GM21786 (cell line): ENCODE data around the gene DYRK1A.
"Not testable (repeated sequence)": the region's sequence is repeated elsewhere in the genome, so short reads cannot be mapped to it uniquely, and the experiment has no call there.

Source experiments
- ATAC-seq: cut with Tn5 transposase; IDR thresholded peaks from one replicate; pipeline ENCODE4 v1.9.1; 2021; ENCODE audit not compliant: unreplicated experiment

Gene DYRK1A

DNA sequence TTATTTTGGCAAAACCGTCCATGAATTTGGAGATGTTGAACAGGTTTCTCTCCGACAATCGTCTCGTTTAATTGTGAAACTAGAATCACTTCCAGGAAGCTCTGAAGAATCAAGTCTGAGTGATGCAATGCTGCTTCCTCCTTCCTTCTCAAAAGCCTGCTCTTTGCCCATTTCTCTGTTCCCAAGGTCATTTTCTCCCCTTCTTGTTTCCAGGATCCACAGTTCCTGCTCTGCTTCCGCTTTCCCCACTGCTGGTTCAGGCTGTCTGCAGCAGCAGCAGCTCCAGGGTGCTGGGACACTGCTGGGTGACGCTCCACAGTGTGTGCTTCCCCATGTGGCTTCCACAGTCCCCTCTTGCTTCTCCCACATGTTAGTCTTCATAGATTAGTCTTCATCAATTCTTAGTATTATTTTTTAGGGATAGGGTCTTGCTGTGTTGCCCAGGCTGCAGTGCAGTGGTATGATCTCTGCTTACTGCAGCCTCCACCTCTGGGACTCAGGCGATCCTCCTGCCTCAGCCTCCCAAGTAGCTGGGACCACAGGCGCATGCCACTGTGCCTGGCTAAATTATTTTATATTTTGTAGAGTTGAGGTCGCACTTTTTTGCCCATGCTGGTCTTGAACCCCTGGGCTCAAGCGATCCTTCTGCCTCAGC is 156.2 kb downstream of the DYRK1A start:
- ATAC-seq = no peak

DNA sequence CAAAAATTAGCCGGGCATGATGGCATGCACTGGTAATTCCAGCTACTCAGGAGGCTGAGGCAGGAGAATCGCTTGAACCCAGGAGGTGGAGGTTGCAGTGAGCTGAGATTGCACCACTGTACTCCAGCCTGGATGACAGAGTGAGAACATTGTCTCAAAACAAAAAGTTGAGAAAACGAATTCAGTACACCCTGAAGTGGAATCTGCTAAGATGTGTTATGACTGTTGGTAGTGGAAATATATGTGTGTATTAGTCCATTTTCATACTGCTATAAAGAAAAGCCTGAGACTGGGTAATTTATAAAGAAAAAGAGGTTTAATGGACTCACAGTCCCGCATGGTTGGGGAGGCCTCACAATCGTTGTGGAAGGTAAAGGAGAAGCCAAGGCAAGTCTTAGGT is 158.4 kb downstream of the DYRK1A start:
- ATAC-seq = not testable (repeated sequence)

- ATAC-seq = no peak
These were observed 159.2 kb downstream of the DYRK1A start for GRCh38 chr21:37525810-37526209.

DNA sequence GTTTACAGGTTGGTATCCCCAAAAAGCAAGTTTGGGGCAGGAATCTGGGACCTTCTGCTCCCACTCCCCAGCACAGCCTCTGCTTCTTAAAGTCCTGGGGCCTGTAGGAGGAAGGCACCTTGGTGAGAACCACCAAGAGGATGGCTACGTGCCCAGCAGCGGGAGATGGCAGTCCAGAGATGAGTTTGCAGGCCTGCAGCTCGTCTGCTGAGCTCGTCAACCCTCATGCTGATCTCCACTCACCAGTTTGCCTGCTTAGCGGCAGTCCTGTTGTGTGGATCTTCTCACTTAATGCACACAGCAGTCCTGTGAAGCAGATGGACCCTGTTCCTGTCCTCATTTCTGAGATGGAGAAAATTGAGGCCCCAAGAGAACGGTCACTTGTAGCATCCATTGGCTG is 160.5 kb downstream of the DYRK1A start:
- no peak for ATAC-seq

DNA sequence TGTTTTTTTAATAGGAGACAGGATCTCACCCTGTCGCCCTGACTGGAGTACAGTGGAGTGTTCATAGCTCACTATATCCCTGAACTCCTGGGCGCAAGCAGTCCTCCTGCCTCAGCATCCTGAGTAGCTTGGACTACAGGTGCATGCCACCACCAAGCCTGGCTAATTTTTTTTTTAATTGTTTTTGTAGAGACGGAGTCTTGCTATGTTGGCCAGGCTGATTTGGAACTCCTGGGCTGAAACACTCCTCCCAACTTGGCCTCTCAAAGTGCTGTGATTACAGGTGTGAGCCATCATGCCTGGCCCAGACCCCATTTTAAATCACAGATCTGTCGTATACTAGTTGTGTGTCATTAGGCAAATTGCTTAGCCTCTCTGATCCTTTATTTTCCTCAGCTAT is 161.1 kb downstream of the DYRK1A start:
- no peak for ATAC-seq

GRCh38 chr21:37528150-37528937 is 161.8 kb downstream of the DYRK1A start:
- ATAC-seq = no peak

- no peak for ATAC-seq
These were observed 163.1 kb downstream of the DYRK1A start for GRCh38 chr21:37529649-37530048.

DNA sequence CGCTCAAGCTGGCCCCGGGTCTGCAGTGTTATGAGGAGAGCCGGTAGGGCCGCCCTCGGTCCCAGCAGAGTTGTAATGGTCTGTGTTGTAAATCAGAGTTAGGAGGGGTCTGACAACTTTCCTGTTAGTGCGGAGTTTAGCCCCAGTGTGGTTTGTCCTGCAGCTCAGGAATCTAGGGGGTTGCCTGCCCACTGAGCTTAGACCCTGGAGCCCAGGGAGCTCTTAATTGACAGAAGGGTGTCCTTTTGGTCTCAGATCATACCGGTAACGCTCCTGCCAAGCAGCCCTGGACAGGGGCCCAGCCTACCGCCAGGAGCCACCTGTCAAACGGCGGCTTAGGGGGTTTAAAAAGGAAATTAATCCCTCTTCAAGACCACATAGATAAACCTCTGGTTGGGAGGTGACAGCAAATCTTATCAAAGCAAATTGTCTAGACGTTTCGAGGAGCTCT is 164.4 kb downstream of the DYRK1A start:
- ATAC-seq = no peak

DNA sequence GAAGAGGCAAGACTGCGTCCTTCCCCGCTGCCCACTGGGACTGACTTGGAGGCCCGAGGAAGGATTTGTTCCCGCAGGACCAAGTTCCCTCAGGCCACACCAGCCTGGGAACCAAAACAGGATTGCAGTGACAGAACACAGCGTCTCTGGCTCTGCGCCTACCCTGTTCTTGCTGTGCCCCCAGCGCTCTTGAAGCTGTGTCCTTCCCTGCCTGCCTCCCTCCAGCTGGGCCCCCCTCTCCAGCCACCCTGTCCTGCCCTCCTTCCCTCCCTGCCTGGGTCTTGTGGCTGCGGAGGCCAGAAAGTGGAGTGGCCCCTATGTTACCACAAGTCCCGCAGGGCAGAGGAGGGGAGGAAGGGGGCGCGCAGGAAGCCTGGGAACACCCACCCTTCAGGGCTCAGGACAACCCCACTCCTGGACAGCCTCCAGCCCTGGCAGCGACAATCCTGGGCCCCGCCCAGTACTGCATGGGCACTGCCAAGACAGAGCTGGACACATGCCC is 164.9 kb downstream of the DYRK1A start:
- no peak for ATAC-seq

DNA sequence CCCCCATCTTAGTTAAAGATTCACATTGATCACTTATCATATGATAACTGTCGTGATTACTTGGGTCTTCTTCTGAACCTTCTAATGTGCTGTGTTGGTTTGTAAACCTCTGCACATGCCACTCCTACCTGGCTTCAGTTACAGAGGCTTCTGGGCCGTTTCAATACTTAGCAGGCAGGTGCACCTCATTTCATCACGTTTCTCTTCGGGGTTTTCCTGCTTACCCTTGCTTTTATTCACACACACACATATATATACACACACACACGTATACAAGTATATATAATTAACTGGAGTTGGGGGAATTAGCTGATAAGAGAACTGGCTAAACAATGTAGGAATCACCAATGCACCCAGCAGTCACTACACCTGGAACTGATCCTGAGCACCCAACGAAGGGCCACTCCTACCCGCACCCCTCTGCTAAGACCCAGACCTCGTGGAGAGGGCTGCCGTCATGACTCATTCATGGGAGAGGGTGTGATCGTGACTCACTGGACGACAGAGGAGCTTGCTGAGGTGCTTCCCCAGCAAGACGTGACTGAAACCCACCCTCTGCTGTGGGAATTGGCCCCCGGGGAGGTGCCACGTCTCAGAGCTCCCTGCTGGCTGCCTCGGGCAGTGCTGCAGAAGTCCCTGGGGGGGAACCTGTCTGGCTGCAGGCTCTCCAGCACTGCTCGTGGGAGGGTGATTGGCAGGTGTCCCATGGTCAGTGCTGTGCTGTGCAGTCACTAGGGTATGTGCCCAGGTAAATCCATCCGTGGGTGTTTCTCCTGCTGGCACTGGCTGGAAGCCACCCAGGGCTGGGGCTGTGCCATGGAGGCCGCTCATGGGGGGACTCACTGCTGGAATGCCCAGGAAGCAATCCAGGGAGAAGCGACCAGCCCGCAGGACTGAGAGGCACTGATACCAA is 166.6 kb downstream of the DYRK1A start:
- peak; percentile 80 for ATAC-seq

GRCh38 chr21:37534431-37534830 is 167.9 kb downstream of the DYRK1A start:
- no peak for ATAC-seq

DNA sequence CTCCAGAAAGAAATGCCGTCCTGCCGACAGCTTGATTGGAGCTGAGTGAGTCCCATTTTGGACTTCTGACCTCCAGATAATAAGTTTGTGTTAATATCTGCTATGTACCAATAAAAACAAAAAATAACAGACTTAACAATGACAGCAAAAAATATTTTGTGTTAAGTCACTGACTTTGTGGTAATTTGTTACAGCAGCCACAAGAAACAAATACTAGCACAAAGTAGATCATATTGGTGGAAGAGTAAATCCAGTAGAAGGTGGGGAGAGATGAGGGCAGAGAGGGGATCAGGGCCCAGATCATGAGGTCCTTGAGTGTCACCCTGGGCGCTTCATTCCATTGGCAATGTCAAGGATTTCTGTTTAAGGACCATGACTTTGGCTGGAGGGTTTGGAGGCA is 168.6 kb downstream of the DYRK1A start:
- no peak for ATAC-seq

DNA sequence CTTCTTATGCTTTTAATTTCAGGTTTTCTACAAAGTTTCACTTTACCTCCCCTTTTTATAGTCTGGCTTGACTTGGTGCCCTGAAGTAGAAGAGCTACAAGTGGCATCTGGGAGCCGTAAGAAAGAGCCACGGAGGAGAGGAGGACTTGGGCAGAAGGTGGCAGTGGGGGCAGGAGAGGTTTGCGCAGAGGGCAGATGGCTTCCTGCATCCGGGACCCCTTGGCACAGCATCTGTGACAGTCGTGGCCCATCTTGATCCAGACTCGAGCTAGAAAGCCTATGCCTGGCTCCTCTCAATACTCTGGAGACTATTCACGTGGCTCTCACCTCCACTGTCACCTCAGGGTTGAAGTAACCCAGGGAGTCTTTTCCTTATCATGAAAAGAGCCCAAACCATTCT is 169.1 kb downstream of the DYRK1A start:
- ATAC-seq = no peak

DNA sequence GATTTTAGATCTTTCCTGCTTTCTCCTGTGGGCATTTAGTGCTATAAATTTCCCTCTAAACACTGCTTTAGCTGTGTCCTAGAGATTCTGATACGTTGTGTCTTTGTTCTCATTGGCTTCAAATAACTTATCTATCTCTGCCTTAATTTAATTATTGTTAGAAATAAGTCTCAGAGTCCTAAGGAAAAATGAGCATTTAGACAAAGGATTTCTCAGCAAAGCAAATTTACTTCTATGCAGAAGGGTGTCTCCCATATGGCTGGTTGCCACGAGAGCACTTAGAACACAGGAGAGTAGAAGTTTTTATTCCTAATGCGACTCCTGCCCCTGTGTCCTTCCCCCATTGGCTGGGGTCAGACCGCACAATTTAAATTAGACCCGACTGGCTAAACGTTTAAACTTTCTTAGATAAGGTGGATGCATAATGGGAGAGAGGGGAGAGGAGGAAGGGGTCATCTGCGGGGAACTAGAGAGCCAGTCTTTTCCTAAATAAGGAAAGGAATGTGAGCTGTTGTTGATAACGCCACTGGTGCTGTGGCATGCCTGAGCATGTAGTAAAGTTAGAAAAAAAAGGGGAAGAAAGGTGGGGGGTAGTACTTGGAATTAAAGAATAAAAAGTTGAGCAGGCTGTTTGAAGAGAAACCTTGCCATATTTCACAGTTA is 170.2 kb downstream of the DYRK1A start:
- ATAC-seq = no peak

DNA sequence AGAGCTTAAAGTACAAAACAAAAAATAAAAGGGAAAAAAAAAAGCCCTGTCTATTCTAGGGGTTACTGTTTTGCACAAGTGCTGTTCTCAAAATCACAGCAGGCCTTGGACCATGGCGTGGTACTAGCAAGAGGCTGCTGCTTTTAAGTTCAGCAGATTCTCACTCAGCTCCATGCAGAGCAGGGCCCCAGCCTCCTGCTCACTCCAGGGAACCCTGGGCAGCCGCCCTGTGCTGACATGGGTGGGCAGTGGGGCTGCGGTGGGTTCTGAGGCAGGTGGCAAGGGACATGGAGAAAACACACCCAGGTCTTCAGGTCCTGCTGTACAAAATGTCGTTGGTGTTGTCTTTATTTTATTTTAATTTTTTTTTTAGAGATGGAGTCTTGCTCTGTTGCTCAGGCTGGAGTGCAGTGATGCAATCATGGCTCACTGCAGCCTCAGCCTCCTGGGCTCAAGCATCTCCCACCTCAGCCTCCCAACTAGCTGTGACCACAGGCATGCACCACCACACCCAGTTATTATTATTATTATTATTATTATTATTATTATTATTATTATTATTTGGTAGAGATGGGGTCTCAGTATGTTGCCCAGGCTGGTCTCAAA is 170.9 kb downstream of the DYRK1A start:
- ATAC-seq = no peak

DNA sequence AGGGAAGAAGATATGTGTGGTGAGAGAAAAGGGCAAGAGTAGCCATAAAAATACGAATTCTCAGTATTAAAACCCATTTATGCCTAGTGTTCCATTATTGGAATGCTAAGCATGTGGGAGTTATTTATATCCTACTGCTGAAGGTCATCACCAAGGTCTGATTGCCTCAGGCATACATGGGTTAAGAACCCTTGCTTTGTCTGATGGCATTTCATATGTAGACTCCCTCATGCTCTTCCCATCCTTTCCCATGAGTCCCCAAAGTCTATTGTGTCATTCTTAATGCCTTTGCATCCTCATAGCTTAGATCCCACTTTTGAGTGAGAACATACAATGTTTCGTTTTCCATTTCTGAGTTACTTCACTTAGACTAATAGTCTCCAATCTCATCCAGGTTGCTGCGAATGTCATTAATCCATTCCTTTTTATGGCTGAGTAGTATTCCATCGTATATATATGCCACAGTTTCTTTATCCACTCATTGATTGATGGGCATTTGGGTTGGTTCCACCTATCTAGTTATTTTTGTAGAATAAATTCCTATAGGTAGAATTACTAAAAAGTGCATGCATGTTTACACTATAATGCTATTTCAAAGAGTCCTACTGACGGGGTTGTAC is 172.5 kb downstream of the DYRK1A start:
- ATAC-seq = no peak

DNA sequence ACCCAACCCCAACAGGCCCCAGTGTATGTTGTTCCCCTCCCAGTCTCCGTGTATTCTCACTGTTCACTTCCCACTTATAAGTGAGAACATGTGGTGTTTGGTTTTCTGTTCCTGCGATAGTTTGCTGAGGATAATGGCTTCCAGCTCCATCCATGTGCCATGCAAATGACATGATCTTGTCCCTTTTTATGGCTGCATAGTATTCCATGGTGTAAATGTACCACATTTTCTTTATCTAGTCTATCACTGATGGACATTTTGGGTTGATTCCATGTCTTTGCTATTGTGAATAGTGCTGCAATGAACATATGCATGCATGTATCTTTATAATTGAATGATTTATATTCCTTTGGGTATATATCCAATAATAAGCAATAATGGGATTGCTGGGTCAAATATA is 174.6 kb downstream of the DYRK1A start:
- ATAC-seq = not testable (repeated sequence)

- ATAC-seq = no peak
These were observed 175.9 kb downstream of the DYRK1A start for GRCh38 chr21:37542512-37542911.

- ATAC-seq = no peak
These were observed 179.8 kb downstream of the DYRK1A start for GRCh38 chr21:37546299-37546908.
